NCI-H82 treated with DMSO at 0.1 percent for 48 hours (cell line): ENCODE data around the gene LRBA.
"Not testable (repeated sequence)": the region's sequence is repeated elsewhere in the genome, so short reads cannot be mapped to it uniquely, and the experiment has no call there.

ENCODE experiments used
- DNase-seq: peaks from one replicate; lab custom pipeline; 2025; ENCODE audit not compliant: unreplicated experiment; lab: John Stamatoyannopoulos, UW

LRBA gene

GRCh38 chr4:150743564-150744342 lies 271.3 kb downstream of the LRBA start:
- no peak for DNase-seq

DNA sequence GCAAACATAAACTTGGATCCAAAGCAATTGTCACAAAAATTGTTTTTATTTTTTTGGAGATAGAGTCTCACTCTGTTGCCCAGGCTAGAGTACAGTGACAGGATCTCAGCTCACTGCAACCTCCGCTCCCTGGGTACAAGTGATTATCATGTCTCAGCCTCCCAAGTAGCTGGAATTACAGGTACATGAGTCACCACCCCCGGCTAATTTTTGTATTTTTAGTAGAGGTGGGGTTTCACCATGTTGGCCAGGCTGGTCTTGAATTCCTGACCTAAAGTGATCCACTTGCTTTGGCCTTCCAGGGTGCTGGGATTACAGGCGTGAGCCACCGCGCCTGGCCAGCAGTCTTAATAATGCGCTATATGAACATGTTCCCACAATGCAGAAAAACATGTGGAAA lies 272.2 kb downstream of the LRBA start:
- DNase-seq: not testable (repeated sequence)

DNA sequence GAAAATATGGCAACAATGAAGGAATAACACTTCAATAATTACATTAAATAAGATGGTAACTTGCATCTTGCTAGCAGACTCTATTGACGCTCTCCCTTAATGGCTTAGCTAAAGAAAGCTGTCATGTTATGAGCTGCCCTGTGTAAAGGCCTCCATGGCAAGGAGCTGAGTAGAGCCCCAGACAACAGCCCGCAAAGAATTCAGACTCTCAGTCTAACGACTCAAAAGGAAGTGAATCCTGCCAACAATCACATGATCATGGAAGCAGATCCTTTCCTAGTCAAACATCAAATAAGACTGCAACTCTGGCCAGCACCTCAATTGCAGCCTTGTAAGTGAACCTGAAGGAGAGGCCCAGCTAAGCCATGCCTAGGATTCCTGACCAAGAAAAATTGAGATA lies 275.5 kb downstream of the LRBA start:
- DNase-seq: no peak

DNA sequence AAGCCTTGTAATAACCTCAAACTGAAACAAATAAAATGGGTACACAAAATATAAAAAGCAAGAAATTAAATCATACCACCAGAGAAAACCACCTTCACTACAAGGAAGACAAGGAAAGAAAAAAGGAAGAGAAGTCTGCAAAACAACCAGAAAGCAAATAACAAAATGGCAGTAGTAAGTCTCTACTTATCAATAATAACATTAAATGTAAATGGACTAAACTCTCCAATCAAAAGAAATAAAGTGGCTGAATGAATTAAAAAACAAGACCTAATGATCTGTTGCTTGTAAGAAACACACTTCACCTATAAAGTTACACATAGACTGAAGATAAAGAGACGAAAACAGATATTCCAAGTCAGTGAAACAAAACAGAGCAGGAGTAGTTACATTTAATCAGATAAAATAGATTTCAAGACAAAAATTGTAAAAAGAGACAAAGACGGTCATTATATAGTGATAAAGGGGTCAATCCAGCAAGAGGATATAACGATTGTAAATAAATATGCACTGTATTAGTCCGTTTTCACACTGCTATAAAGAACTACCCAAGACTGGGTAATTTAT lies 289.0 kb downstream of the LRBA start:
- DNase-seq: no peak

- DNase-seq: no peak
Measured at GRCh38 chr4:150723727-150724411, 291.2 kb downstream of the LRBA start.

DNA sequence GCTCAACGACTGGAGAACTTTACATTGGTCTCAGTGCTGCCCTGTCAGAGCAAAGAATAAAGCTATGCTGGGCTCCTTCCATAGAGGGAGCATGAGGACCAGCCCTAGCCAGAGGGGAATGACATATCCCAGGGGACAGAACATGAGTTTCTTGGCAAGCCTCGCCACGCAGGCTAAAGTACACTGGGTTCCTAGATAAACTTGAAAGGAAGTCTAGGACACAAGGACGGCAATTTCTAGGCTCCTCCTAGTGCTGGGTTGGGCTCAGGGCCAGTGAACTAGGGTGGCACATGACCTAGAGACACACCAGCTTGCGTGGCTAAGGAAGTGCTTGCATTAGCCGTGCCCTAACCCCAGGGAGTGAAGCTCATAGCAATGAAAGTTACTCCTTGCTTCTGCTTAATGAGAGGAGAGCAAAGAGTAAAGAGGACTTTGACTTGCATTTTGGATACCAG lies 292.1 kb downstream of the LRBA start:
- no peak for DNase-seq

DNA sequence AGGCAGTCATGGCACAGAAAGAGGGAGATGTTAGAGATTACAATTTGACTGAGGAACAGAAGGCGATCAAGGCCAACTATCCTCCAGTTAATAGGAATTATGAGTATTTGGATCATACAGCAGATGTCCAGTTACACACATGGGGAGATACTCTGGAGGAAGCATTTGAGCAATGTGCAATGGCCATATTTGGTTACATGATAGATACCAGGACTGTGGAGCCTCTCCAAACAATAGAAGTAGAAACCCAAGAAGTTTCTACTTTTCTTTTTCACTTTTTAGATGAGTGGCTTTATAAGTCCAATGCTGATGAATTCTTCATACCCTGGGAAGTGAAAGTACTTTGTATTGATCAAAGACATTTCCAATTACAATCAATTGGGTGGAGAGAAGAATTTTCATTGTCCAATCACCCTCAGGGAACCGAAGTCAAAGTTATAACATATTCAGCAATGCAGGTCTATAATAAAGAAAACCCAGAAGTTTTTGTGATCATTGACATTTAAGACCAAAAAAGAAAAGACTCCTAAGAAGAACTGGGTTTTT lies 294.0 kb downstream of the LRBA start:
- DNase-seq: no peak

- DNase-seq: no peak
Measured at GRCh38 chr4:150717952-150718351, 297.1 kb downstream of the LRBA start.

GRCh38 chr4:150714462-150715438 lies 300.3 kb downstream of the LRBA start:
- no peak for DNase-seq

- DNase-seq: no peak
Measured at GRCh38 chr4:150713251-150713650, 301.8 kb downstream of the LRBA start.

DNA sequence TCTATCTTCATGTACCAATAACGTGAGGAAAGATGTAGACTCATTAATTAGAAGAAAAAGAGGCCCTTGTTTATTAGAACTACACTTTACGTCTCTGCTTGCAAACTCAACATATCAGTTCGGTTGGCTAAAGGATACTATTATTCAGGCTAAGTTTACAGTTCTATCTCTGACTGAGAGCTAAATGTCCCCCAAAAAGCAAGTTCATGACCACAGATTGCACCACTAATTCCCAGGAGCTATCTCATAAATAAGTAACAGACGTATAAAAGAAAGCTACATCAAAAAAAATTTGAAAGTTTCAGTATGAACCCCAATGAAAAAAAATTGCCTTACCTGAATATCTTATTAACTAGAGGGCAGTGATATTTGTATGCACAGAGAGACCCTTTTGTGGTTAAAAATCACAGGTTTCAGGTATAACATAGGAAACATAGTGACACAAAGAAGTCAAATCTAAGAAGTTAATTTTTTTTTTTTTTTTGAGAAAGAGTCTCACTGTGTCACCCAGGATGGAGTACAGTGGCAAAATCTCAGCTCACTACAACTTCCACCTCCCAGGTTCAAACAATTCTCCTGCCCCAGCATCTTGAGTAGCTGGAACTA lies 304.2 kb downstream of the LRBA start:
- no peak for DNase-seq

DNA sequence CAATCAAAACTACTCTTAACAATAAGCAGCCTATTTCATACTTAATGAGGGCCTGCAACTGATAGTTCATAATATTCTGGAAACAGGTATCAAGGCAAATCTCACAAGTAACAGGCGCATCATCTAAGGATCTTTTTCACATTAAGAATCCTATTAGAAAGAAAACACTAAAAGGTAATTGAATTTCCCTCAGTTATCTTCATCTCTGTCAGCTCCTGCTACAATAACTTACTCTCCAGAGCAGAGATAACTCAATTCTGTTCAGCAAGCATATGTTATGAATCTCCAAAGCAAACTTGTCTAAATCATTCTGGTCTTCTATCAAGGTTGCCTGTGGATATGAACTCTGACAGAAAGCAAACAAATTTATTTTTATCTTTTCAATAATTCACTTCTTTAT lies 307.1 kb downstream of the LRBA start:
- no peak for DNase-seq

- no peak for DNase-seq
Measured at GRCh38 chr4:150699599-150699998, 315.5 kb downstream of the LRBA start.

- DNase-seq: no peak
Measured at GRCh38 chr4:150695162-150695561, 319.9 kb downstream of the LRBA start.

DNA sequence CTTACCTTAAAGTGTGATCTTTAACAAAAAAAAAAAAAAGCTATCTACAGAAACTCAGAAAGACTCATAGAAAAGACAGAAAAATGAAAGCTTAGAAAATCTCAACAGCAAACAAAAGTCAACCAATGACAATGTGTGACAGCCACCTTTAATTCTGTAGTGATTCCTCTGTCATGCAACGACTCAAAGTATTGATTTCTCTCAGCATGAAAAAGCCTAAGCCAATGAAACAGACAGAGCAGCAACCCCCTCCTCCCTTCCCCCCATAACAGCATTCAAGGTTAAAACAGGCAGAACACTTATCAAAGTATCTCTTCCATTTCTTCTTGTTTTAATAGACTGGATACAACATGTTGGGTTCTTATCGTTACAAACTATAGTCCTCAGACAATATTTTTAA lies 320.6 kb downstream of the LRBA start:
- DNase-seq: no peak

- no peak for DNase-seq
Measured at GRCh38 chr4:150683775-150684350, 331.2 kb downstream of the LRBA start.

- DNase-seq: no peak
Measured at GRCh38 chr4:150682126-150682525, 333.0 kb downstream of the LRBA start.

DNA sequence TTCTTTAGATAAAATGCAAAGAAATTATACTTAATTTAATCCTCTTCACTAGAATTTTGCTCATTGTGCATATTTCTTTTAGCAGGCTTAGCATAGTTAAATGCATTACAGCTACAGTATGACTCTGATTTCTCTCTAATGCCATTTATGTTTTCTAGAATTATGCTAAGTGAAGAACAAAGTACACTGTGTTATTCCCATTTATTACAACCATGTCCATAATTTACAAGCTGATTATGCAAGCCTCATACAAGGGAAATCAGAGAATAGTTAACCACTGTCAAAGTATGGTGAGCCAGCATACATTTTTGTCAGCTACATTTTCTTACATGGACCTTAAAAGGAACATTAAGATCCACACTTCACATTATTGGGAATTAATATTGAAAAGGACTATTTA lies 334.0 kb downstream of the LRBA start:
- DNase-seq: no peak

DNA sequence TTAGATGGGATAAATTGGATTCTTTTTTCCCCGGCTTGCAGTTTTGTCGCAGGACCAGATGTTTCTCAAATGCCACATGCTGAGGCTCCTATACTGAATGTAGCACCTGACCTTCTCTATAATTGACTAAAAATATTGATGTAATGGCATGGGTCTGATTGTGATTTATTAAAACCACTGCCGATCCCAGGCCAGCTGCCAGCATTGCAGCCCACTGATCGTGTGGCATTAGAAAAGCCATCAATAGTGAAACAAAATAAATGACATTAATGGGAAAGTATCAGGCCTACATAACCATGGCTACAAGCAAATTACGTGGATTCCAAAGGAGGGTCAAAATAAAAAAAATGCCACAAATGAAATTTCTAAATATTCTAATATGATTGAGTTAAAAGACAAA lies 334.4 kb downstream of the LRBA start:
- peak; percentile 11 for DNase-seq

- no peak for DNase-seq
Measured at GRCh38 chr4:150679765-150680343, 335.2 kb downstream of the LRBA start.
